HG02870 (cell line): ENCODE measurements around the gene TRAF3IP1.
"Not testable (repeated sequence)": the region's sequence is repeated elsewhere in the genome, so short reads cannot be mapped to it uniquely, and the experiment has no call there.

Experiments
- ATAC-seq: cut with Tn5 transposase; IDR thresholded peaks from one replicate; pipeline ENCODE4 v1.9.1; 2021; ENCODE audit warnings: mild to moderate bottlenecking, moderate library complexity; ENCODE audit not compliant: unreplicated experiment

TRAF3IP1 gene

GRCh38 chr2:238305965-238306671, 14.2 kb upstream of the TRAF3IP1 start:
- no peak for ATAC-seq

- no peak for ATAC-seq
Measured at GRCh38 chr2:238306672-238306998, 13.7 kb upstream of the TRAF3IP1 start.

GRCh38 chr2:238308177-238308576, 12.1 kb upstream of the TRAF3IP1 start:
- ATAC-seq = no peak

- ATAC-seq = not testable (repeated sequence)
Measured at GRCh38 chr2:238310721-238311120, 9.6 kb upstream of the TRAF3IP1 start.

- ATAC-seq = no peak
Measured at GRCh38 chr2:238313289-238313990, 6.9 kb upstream of the TRAF3IP1 start.

- ATAC-seq = no peak
Measured at GRCh38 chr2:238313991-238314350, 6.3 kb upstream of the TRAF3IP1 start.

- ATAC-seq = no peak
Measured at GRCh38 chr2:238314576-238314975, 5.7 kb upstream of the TRAF3IP1 start.

- no peak for ATAC-seq
Measured at GRCh38 chr2:238315031-238315595, 5.2 kb upstream of the TRAF3IP1 start.

- ATAC-seq = peak; percentile 26
Measured at GRCh38 chr2:238320648-238321281, 447 bp downstream of the TRAF3IP1 start.

GRCh38 chr2:238321467-238321866, 1.1 kb downstream of the TRAF3IP1 start:
- no peak for ATAC-seq

- ATAC-seq = no peak
Measured at GRCh38 chr2:238322001-238322411, 1.7 kb downstream of the TRAF3IP1 start.

GRCh38 chr2:238324248-238324647, 3.9 kb downstream of the TRAF3IP1 start:
- not testable (repeated sequence) for ATAC-seq

GRCh38 chr2:238325694-238326093, 5.4 kb downstream of the TRAF3IP1 start:
- no peak for ATAC-seq

- ATAC-seq = no peak
Measured at GRCh38 chr2:238326801-238327365, 6.6 kb downstream of the TRAF3IP1 start.

GRCh38 chr2:238327751-238328150, 7.4 kb downstream of the TRAF3IP1 start:
- no peak for ATAC-seq

GRCh38 chr2:238330391-238330790, 10.1 kb downstream of the TRAF3IP1 start:
- no peak for ATAC-seq

GRCh38 chr2:238331916-238332315, 11.6 kb downstream of the TRAF3IP1 start:
- ATAC-seq = no peak

GRCh38 chr2:238334885-238335284, 14.6 kb downstream of the TRAF3IP1 start:
- no peak for ATAC-seq

- ATAC-seq = not testable (repeated sequence)
Measured at GRCh38 chr2:238335591-238335990, 15.3 kb downstream of the TRAF3IP1 start.

GRCh38 chr2:238336151-238336550, 15.8 kb downstream of the TRAF3IP1 start:
- ATAC-seq = no peak

GRCh38 chr2:238336793-238337444, 16.6 kb downstream of the TRAF3IP1 start:
- no peak for ATAC-seq
